GM04503 (cell line): ENCODE results near the gene POLR2J3.
"Not testable (repeated sequence)": the region's sequence is repeated elsewhere in the genome, so short reads cannot be mapped to it uniquely, and the experiment has no call there.

Experiments
- DNase-seq: peaks from one replicate; pipeline ENCODE4 v3.0.0-alpha.2; 2012; ENCODE audit warnings: low read depth

Gene POLR2J3

DNA sequence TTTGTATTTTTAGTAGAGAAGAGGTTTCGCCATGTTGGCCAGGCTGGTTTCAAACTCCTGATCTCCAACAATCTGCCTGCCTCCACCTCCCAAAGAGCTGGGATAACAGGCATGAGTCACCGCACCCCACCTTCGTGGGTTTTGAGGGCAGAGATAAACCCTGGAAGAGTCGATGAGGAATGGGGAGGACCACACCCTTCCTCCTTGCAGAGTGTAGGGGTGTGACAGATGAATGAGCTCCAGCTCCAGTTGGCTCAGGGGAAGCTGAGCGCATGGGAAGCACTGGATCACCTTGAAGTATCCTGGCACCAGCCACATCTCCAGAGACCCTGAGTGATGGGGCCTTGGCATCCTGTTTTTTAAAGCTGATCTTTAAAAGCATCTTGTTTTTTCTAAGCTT, 11.1 kb upstream of the POLR2J3 start:
- DNase-seq, result not testable (repeated sequence)

- not testable (repeated sequence) for DNase-seq
These were observed 9.3 kb upstream of the POLR2J3 start for GRCh38 chr7:102581722-102582121.

GRCh38 chr7:102578486-102578885, 6.1 kb upstream of the POLR2J3 start:
- not testable (repeated sequence) for DNase-seq

DNA sequence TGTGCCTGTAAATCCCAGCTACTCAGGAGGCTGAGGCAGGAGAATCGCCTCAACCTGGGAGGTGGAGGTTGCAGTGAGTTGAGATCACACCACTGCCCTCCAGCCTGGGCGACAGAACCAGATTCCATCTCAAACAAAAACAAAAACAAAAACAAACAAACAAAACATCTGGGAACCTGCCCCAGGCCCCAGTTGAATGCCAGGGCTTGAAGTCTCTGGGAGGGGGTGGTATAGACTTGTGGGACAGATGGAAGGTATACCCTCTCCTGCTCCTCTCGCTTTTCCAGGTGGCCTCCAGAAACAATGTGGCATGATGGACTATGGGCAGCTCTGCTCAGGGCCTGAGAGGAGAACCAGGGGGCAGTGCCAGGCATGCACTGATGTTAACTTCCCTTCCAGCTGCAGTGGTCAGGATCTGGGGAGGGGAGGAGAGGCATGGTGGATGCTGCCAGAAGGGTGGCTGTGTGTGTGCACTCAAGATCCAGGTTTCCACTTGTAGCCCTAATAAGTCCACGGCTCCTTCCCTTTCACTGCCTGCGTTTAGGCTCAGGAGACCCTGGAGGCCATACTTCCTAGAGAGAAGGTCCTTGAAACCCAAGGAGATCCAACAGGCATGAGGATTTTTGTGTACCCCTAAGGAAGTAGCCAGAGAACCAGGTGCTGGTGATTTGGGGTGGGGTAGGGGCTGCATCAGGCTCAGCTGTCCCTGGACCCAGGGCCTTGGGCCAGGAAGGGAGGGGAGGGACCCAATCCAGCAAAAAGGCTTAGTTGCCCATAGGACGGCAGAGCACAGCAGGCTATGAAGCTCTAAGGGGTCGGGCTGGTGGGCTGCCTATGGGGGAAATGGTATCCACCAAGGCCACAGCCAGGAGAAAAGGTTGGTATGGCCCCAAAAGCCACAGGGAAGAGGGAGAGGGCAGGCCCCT, 5.2 kb upstream of the POLR2J3 start:
- DNase-seq, result not testable (repeated sequence)

GRCh38 chr7:102576363-102576762, 4.0 kb upstream of the POLR2J3 start:
- not testable (repeated sequence) for DNase-seq

- not testable (repeated sequence) for DNase-seq
These were observed 2.2 kb upstream of the POLR2J3 start for GRCh38 chr7:102574607-102575006.

- DNase-seq, result not testable (repeated sequence)
These were observed 3.8 kb downstream of the POLR2J3 start for GRCh38 chr7:102568620-102569019.

DNA sequence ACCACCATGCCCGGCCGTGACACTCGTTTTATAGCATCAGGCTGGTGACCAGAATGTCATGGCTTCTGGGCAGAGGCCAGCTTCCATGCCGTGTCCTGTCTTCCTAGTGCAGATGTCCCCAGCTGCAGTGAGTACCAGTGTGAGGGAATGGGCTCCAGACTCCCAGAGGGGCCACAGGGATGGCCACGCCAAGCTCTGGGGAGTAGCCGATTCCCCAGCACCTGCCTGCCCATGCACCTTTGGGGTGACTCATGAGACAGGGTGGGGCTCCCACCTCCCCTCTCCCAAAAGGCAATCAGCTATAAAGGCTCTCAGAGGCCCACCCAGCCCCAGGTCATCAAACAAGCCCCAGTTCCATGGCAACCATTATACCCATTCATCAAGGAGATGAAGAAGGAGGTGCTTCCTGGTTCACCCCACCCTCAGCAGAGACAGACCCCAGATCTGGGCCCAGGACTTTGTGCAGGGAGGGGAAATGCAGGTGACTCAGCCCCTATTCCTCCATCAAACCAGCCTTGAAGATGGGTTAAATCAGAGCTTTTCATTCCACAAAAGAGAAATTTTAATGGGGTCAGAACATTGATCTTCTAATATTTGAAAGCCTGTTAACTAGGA, 21.5 kb downstream of the POLR2J3 start, which contains the start of gene SPDYE2:
Gene SPDYE2, plus strand, starts transcription at position 419 of the 615 bp plus-strand sequence. CDS start 2,030 bp downstream, outside the sequence.
- DNase-seq, result not testable (repeated sequence)

- not testable (repeated sequence) for DNase-seq
These were observed 26.0 kb downstream of the POLR2J3 start for GRCh38 chr7:102546353-102546752.

- DNase-seq, result not testable (repeated sequence)
These were observed 27.1 kb downstream of the POLR2J3 start for GRCh38 chr7:102545288-102545687.

- DNase-seq, result not testable (repeated sequence)
These were observed 28.0 kb downstream of the POLR2J3 start for GRCh38 chr7:102544372-102544771.

DNA sequence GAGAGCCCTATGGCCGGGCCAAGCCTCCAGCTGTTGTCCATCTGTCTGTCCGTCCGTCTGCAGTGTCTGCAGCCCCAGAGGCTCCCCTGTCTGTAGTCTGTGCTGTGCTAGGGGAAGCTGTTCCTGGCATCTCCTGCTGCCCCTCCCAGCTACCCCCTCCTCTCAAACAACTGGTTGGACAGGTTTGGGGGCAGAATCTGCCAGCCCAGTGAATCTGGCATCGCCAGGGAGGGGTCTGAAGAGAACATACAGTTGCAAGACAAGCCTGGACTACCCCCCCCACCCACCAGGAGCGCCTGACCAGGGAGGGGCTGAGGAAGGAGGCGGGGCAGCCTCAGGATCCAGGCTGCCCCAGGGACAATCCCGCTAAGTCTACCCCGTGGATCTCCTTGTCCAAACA, 28.8 kb downstream of the POLR2J3 start, which contains the start of gene UPK3BL2:
Gene UPK3BL2, minus strand, starts transcription at position 101 of the 400 bp plus-strand sequence. Its CDS starts 60 bp downstream, at position 41.
- DNase-seq, result not testable (repeated sequence)

DNA sequence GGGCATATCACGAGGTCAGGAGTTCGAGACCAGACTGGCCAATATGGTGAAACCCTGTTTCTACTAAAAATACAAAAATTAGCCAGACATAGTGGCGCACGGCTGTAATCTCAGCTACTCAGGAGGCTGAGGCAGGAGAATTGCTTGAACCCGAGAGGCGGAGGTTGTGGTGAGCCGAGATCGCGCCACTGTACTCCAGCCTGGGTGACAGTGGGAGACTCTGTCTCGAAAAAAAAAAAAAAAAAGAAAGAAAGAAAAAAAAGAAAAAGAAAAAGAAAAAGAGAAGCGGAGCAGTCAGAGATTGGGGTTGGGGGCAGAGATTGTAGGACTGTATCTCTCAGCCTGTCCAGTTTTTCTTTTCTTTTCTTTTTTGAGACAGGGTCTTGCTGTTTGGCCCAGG, 29.6 kb downstream of the POLR2J3 start:
- DNase-seq, result not testable (repeated sequence)

GRCh38 chr7:102542083-102542482, 30.3 kb downstream of the POLR2J3 start:
- not testable (repeated sequence) for DNase-seq

DNA sequence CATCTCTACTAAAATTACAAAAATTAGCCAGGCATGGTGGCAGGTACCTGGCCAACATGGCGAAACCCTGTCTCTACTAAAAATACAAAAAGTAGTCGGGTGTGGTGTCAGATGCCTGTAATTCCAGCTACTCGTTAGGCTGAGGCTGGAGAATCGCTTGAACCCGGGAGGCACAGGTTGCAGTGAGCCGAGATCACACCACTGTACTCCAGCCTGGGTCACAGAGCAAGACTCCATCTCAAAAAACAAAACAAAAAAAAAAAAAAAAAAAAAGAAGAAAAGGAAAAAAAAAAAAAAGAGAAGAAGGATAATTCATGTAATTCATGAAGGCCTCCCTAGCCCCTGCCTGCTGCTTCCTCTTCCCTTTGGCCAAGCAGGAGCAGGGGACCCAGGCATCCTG, 31.8 kb downstream of the POLR2J3 start:
- not testable (repeated sequence) for DNase-seq

- not testable (repeated sequence) for DNase-seq
These were observed 37.2 kb downstream of the POLR2J3 start for GRCh38 chr7:102535062-102535615.

GRCh38 chr7:102532127-102532526, 40.3 kb downstream of the POLR2J3 start:
- not testable (repeated sequence) for DNase-seq

DNA sequence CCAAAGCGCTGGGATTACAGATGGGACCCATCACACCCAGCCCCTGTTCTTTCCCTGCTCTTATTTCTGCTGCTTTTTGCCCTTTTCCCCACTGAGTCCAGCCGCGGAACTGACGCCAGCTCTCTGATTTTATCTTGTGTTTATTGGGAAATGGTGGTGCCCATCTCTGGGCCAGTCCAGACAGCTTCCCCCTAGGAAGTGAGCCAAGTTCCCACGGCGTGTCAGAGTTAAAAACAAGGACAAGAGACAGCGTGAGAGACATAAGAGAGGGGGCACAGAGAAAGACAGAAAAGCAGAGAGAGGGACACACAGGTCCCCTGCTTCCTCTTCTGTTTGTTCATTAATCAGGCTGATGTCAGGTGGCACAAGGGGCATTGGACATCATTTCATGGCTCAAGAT, 40.8 kb downstream of the POLR2J3 start:
- DNase-seq, result not testable (repeated sequence)

DNA sequence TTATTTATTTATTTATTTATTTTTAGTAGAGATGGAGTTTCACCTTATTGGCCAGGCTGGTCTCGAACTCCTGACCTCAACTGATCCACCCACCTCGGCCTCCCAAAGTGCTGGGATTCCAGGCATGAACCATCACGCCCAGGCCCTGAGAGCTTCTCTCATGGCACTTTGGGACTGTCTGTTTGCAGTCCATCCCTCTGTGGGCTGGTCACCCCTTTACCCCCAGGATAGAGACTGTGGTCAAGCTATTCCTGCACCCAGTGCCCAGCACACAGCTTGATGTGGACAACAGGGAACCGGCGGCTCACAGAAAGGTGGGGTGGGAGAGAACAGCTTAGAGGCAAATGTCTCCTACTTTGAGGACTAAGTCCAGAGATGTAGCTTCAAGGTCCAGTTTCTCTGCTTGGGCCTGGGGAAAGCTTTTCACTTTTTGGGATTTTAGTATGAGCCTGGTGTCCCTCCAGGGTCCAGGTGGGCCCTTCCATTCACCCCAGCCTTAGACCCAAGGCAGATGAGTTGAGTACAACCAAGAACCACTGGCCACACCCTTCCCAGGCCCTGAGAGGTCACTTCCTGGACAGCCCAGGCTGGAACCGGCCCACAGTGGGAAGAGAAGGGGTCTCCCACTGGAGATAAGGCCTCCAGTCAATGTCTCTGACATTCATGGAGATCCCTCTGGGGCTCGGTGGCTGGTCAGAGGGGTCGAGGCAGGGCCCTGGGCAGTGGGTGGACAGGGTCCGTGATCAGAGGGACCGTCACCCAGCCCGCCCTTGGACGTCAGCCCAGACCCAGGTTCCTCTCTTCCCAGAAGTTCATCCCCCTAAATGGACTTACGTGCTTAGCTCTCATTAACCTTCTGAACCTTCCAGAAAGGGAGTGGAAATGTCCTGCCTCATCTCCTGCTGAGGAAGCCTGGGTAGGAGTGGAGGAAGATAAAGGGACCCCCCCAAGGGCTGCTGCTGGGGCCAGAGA, 44.3 kb downstream of the POLR2J3 start:
- DNase-seq, result not testable (repeated sequence)

DNA sequence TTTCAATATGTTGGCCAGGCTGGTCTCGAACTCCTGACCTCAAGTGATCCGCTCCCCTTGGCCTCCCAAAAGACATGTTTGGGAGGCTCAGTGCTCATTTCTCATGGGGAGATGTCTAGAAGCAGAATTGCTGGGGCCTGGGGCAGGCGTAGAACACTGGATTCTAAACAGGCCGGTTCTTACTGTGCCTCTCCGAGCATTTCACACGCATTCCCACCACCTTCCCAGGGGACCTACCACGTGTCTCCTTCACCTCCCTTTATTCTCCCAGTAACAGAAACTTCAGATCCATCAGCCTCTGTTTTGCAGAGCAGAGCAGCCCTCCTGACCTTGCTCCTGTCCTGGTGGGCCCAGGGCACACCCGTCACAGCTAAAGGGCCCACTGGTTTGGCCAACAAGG, 45.2 kb downstream of the POLR2J3 start:
- not testable (repeated sequence) for DNase-seq

DNA sequence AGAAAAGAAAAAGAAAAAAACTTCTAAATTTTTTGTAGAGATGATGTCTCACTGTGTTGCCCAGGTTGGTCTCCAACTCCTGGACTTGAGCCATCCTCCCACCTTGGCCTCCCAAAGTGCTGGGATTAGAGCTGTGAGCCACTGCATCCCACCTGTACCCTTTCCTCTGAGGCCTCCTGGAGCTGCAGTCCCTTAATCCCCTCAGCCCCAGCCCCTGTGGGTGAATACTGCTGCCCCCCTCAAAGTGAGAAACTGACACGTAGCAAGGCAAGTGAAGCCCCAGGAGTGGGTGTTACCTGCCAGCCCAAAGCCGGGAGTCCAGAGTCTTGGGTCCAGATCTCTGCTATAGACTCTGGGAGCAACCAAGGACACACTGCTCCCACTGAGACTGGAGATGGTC, 47.6 kb downstream of the POLR2J3 start:
- not testable (repeated sequence) for DNase-seq
